ENCODE data around the gene IRGQ.
A peak's percentile ranks its signal among the peaks of the same experiment; 100 is the strongest.

Gene IRGQ

DNA sequence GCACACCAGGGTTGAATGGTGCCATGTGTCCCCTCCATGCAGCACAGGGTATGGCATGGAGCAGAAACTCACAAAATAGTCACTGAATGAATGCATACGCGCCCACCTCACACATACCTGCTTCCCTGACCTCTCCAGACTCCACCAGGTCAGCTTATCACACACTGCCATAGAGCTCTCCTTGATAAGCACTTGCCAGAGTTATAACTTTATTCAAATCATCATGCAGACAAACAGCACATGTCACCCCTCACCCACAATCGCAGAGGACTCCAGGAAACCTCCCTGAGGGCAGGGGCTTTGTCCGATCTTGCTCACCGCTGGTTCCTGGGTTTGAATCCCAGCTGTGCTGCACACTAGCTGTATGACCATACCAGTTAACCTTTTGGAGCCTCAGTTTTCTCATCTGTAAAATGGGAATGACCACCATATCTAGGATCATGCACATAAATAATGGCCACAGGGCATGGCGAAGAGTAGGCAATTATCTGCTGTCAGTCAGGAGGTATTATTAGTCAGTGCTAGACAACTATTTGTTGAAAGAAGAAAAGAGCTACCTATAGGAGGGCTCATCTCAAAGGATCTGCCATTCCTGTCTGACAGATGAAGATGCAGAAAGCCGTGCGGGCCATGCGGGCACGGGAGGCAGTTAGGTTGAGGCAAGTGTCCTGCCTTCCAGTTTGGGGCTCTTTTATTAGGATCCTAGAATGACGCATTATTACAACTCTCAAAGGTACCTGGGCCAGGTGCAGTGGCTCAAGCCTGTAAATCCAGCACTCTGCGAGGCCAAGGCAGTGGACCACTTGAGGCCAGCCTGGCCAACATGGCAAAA is 34.6 kb downstream of the IRGQ start:
- no peak for TF ChIP-seq CTCF (IDR thresholded peaks at IDR 0.05; ENCODE audit: insufficient read depth, low read depth, low read length, missing control alignments)
- no peak overlapping the region for H3K4me3 ChIP-seq (ENCODE audit: low read depth, low read length)
- no peak for DNase-seq (ENCODE audit: low read depth)

GRCh38 chr19:43560687-43561086 is 35.2 kb downstream of the IRGQ start:
- H3K4me3 ChIP-seq (ENCODE audit: low read depth, low read length) = no peak overlapping the region
- TF ChIP-seq CTCF (IDR thresholded peaks at IDR 0.05; ENCODE audit: insufficient read depth, low read depth, low read length, missing control alignments) = no peak
- DNase-seq (ENCODE audit: low read depth) = no peak

GRCh38 chr19:43555185-43555770 is 40.7 kb downstream of the IRGQ start:
- TF ChIP-seq CTCF (IDR thresholded peaks at IDR 0.05; ENCODE audit: insufficient read depth, low read depth, low read length, missing control alignments) = peak; percentile 90
- DNase-seq (ENCODE audit: low read depth) = peak; percentile 80
- no peak overlapping the region for H3K4me3 ChIP-seq (ENCODE audit: low read depth, low read length)

GRCh38 chr19:43554317-43554895 is 41.5 kb downstream of the IRGQ start:
- DNase-seq (ENCODE audit: low read depth) = no peak
- no peak overlapping the region for H3K4me3 ChIP-seq (ENCODE audit: low read depth, low read length)
- no peak for TF ChIP-seq CTCF (IDR thresholded peaks at IDR 0.05; ENCODE audit: insufficient read depth, low read depth, low read length, missing control alignments)

DNA sequence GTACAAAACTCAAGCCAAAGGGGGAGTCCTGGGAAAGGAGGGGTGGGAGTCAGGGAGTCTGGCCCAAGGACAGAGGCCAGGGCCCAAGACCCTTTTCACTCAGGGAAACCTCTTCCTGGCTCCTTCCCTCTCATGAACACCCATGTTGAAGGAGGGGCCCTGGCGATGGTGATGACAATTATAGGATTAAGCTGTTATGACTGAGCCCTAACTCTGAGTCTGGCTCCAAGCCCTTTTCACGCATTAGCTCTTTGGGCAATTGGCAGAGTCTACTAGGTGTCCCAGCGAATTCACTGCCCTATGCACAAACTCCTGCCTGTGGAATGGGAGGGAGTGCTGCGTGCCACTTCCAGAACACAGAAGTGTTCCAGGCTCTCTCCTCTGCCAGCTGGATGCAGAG is 42.3 kb downstream of the IRGQ start:
- H3K4me3 ChIP-seq (ENCODE audit: low read depth, low read length) = no peak overlapping the region
- no peak for TF ChIP-seq CTCF (IDR thresholded peaks at IDR 0.05; ENCODE audit: insufficient read depth, low read depth, low read length, missing control alignments)
- DNase-seq (ENCODE audit: low read depth) = no peak

- no peak for TF ChIP-seq CTCF (IDR thresholded peaks at IDR 0.05; ENCODE audit: insufficient read depth, low read depth, low read length, missing control alignments)
- H3K4me3 ChIP-seq (ENCODE audit: low read depth, low read length) = no peak overlapping the region
- no peak for DNase-seq (ENCODE audit: low read depth)
Measured at GRCh38 chr19:43552616-43553015, 43.3 kb downstream of the IRGQ start.

Measured in GM12865 (cell line).